SK-N-MC (cell line): Measurements from ENCODE around the gene PDYN.

Source experiments
- EZH2 ChIP-seq: fragments of 200-600 bp; sonication (generic); IDR thresholded peaks from one replicate; pipeline ENCODE4 v1.6.1; 2017; ENCODE audit warnings: antibody characterized with exemption
- FOXP2 ChIP-seq: optimal IDR thresholded peaks from 2 replicates; pipeline ENCODE3; 2011; ENCODE audit warnings: mild to moderate bottlenecking, moderate library complexity; ENCODE audit not compliant: insufficient read depth; ENCODE audit errors: extremely low read length, control extremely low read depth
- POLR2AphosphoS5 ChIP-seq: IDR thresholded peaks from 2 replicates; pipeline ENCODE4 v1.6.1; 2012; ENCODE audit warnings: mild to moderate bottlenecking, low read depth, low read length, borderline replicate concordance

DNA sequence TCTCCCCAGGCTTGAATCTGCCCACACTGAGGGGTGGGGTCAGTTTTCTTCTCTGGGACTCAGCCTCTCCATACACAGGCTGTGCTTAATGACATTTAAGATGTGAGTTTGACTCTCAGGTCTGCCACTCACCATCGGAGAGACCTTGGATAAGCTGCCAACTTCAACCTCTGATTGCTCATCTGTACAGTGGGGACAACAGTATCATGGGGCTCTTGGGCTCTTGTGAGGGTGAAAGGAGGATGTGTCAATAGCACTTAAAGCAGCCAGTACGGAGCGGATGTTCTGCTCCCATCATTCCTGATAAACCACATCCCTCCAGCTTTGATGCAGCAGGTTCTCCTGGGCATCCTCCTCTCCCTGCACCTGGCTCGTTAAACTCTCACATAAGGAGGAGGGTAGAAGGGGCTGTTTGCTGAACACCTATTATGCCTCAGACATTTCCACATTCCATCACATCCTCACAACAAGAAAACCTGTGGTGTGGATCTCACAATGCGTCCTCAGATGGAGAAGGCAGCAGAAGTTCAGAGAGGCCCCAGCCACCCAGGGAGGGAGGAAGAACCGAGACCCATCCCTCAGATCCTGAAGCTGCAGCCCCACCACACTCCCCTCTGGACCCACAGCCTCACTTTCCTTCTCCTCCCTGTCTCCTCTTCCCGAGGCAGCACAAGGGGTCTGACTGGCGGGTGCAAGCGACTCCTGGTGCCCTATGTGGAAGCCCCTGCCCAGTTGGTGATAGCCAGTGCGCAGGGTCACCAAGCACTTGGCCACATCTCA lies 1.9 kb upstream of the PDYN start:
- TF ChIP-seq POLR2AphosphoS5 (no peak), EZH2 (no peak), FOXP2 (no peak)
